GM12878 (cell line): ENCODE data around the gene PEX5. TPM values are rescaled to one million over a fixed set of nuclear protein-coding genes. Genes with fewer than 3 reads are reported as not detected.

ENCODE experiments used
- ATAC-seq: fragments of 200-7000 bp; cut with Tn5 transposase; 3 replicates; pipeline ENCODE4 v1.9.1; 2020; ENCODE audit warnings: mild to moderate bottlenecking, moderate library complexity
- BruUV-seq: library from RNA; stranded (reverse); fragments of 400-500 nt; replicated peaks from 2 replicates; lab custom pipeline; 2021; lab: Mats Ljungman, UMichigan
- CTCF ChIA-PET: fragments of 300-600 bp; sonication (Branson Sonifier 250); formaldehyde crosslinking; extraction: SDS; loops from one replicate; lab custom pipeline; 2021; ENCODE audit warnings: inconsistent platforms; lab: Yijun Ruan, JAX
- POLR2A ChIA-PET: fragments of 350-600 bp; formaldehyde crosslinking; extraction: SDS; loops from one replicate; lab custom pipeline; 2021; ENCODE audit warnings: inconsistent platforms; lab: Charles Lee
- RAD21 ChIA-PET: fragments of 300-600 bp; sonication (Branson Sonifier 250); formaldehyde crosslinking; loops from one replicate; lab custom pipeline; 2023; ENCODE audit warnings: antibody characterized with exemption; ENCODE audit not compliant: unreplicated experiment; lab: Charles Lee
- SMC1A ChIA-PET: fragments of 300-600 bp; sonication (Branson Sonifier 250); formaldehyde crosslinking; loops from one replicate; lab custom pipeline; 2023; ENCODE audit not compliant: unreplicated experiment, uncharacterized antibody; lab: Charles Lee
- DNase-seq: peaks from one replicate; pipeline ENCODE4 v3.0.0-alpha.2; 2011; ENCODE audit warnings: low read depth, low spot score
- FAIRE-seq: peaks from 3 replicates; lab custom pipeline; 2011; peaks lifted over from hg19 to GRCh38; lab: Jason Lieb, UNC
- H2AFZ ChIP-seq: 2 replicates; pipeline ENCODE4 v1.6.0; 2011; ENCODE audit warnings: low read depth, low read length, control low read depth; ENCODE audit not compliant: control insufficient read depth
- H3K27ac ChIP-seq: 2 replicates; pipeline ENCODE4 v1.5.1; 2011; ENCODE audit warnings: control low read depth; ENCODE audit not compliant: control insufficient read depth, insufficient read depth
- H3K27me3 ChIP-seq, 2 experiments: replicated peaks in 1 of 2; 2 replicates each; pipeline versions ENCODE4 v1.6.0 to v1.6.1; 2011; ENCODE audit warnings: low read length in 1 of 2; ENCODE audit not compliant: control insufficient read depth in 2 of 2, insufficient read depth in 2 of 2
- H3K36me3 ChIP-seq, 2 experiments: 2 replicates each; pipeline ENCODE4 v1.5.1; 2011; ENCODE audit warnings: low read length in 1 of 2; ENCODE audit not compliant: control insufficient read depth in 2 of 2, insufficient read depth in 2 of 2
- H3K4me1 ChIP-seq: 2 replicates; pipeline ENCODE4 v1.6.1; 2011; ENCODE audit warnings: mild to moderate bottlenecking, low read length, moderate library complexity, mixed read lengths; ENCODE audit not compliant: control insufficient read depth, insufficient read depth
- H3K4me2 ChIP-seq: 2 replicates; pipeline ENCODE4 v1.6.0; 2011; ENCODE audit warnings: control low read depth; ENCODE audit not compliant: control insufficient read depth, insufficient read depth
- H3K4me3 ChIP-seq: fragments of 200-600 bp; sonication (generic); 2 replicates; pipeline ENCODE4 v1.5.1; 2016
- H3K79me2 ChIP-seq: 2 replicates; pipeline ENCODE4 v1.6.0; 2011; ENCODE audit warnings: low read length; ENCODE audit not compliant: control insufficient read depth, insufficient read depth
- H3K9ac ChIP-seq: 2 replicates; pipeline ENCODE4 v1.8.0; 2011; ENCODE audit warnings: low read length, control low read depth, mixed read lengths; ENCODE audit not compliant: control insufficient read depth, insufficient read depth
- H3K9me3 ChIP-seq: replicated peaks from 3 replicates; pipeline ENCODE4 v1.5.1; 2011; ENCODE audit warnings: mild to moderate bottlenecking, low read length; ENCODE audit not compliant: control insufficient read depth, insufficient read depth
- H4K20me1 ChIP-seq: 2 replicates; pipeline ENCODE4 v1.6.0; 2011; ENCODE audit not compliant: control insufficient read depth, insufficient read depth
- CHD4 ChIP-seq: fragments of 200-600 bp; sonication (generic); IDR thresholded peaks from 2 replicates; pipeline ENCODE4 v1.6.1; 2016; ENCODE audit warnings: mild to moderate bottlenecking
- FOS ChIP-seq: IDR thresholded peaks from 3 replicates; pipeline ENCODE4 v1.6.1; 2011; ENCODE audit warnings: borderline replicate concordance; ENCODE audit not compliant: insufficient read length; ENCODE audit errors: extremely low read depth
- GABPA ChIP-seq: IDR thresholded peaks from 2 replicates; pipeline ENCODE4 v1.6.1; 2014; ENCODE audit warnings: antibody characterized with exemption, low read depth, mild to moderate bottlenecking, inconsistent platforms
- HSF1 ChIP-seq: fragments of 150-350 bp; IDR thresholded peaks from 2 replicates; pipeline ENCODE4 v1.6.1; 2014; ENCODE audit warnings: mild to moderate bottlenecking, low read depth, low read length
- JUNB ChIP-seq: IDR thresholded peaks from 2 replicates; pipeline ENCODE4 v1.6.1; 2016; ENCODE audit warnings: antibody characterized with exemption, mild to moderate bottlenecking
- KLF5 ChIP-seq: fragments of 450-650 bp; IDR thresholded peaks from 2 replicates; pipeline ENCODE4 v1.6.1; 2014; ENCODE audit warnings: mild to moderate bottlenecking; ENCODE audit not compliant: partially characterized antibody
- MEF2A ChIP-seq: IDR thresholded peaks from 2 replicates; pipeline ENCODE4 v1.6.1; 2011; ENCODE audit warnings: low read depth, mild to moderate bottlenecking, low read length, moderate library complexity; ENCODE audit not compliant: insufficient read depth
- MYB ChIP-seq: fragments of 150-350 bp; IDR thresholded peaks from 2 replicates; pipeline ENCODE4 v1.6.1; 2014; ENCODE audit warnings: mild to moderate bottlenecking, low read depth, low read length, borderline replicate concordance
- MYC ChIP-seq: IDR thresholded peaks from 2 replicates; pipeline ENCODE4 v1.6.1; 2011; ENCODE audit warnings: mild to moderate bottlenecking, low read length, moderate library complexity, inconsistent platforms; ENCODE audit not compliant: insufficient read depth, insufficient replicate concordance, insufficient read length, severe bottlenecking
- RCOR1 ChIP-seq: conservative IDR thresholded peaks from 2 replicates; pipeline ENCODE4 v1.6.1; 2012; ENCODE audit warnings: low read depth, low read length, improper control_type of control experiment
- TAF1 ChIP-seq: IDR thresholded peaks from 2 replicates; pipeline ENCODE4 v1.6.1; 2011; ENCODE audit warnings: mild to moderate bottlenecking, low read depth, low read length, borderline replicate concordance
- WRNIP1 ChIP-seq: IDR thresholded peaks from 2 replicates; pipeline ENCODE4 v1.6.1; 2011; ENCODE audit warnings: low read depth, low read length, improper control_type of control experiment, borderline replicate concordance
- ZBTB4 ChIP-seq: fragments of 450-650 bp; formaldehyde crosslinking; IDR thresholded peaks from 2 replicates; pipeline ENCODE4 v1.4.0; 2022; ENCODE audit warnings: mild to moderate bottlenecking, moderate library complexity
- ZNF274 ChIP-seq: IDR thresholded peaks from one replicate; pipeline ENCODE4 v1.8.0; 2011; ENCODE audit not compliant: insufficient read length, insufficient read depth
- ZNF622 ChIP-seq: fragments of 450-650 bp; IDR thresholded peaks from 2 replicates; pipeline ENCODE4 v1.6.1; 2017; ENCODE audit warnings: mild to moderate bottlenecking, inconsistent platforms
- WGBS: methylation state at CpG from one replicate; pipeline ENCODE4 v1.1.6; 2016; ENCODE audit warnings: low lambda C conversion rate; ENCODE audit not compliant: insufficient replicate concordance, insufficient coverage; ENCODE audit errors: missing lambda C conversion rate; 5-methylcytosine and 5-hydroxymethylcytosine counted together
- in situ Hi-C: fragments of 300-500 bp; cut with MboI; formaldehyde crosslinking; loops from 9 replicates; pipeline ENCODE4 v1.14.3; 2018; ENCODE audit warnings: mixed read lengths
- intact Hi-C: fragments of 100-400 bp; cut with micrococcal nuclease; formaldehyde crosslinking; loops from one replicate; pipeline ENCODE4 v1.14.2; 2022; ENCODE audit not compliant: unreplicated experiment
- polyA plus RNA-seq, 11 experiments: library from polyadenylated mRNA; depleted of rRNA in 4 of 11; unstranded in 6 of 11; stranded (reverse) in 5 of 11; fragments of >200 nt; fragmentation: Nextera tagmentation in 4 of 11; fragmentation: Illumina TruSeq in 1 of 11; extraction: Ambion mirVana in 4 of 11; extraction: Trizol in 1 of 11; gene quantifications; 1 replicate in 1 of 11; 2 replicates in 10 of 11; pipeline versions ENCODE4 v1.2.1 to v1.2.3, GENCODE V29; 2011 to 2016; ENCODE audit warnings: inconsistent platforms in 2 of 11, missing spikeins in 2 of 11, low read depth in 1 of 11
- total RNA-seq, 4 experiments: library from RNA; depleted of rRNA in 3 of 4; stranded (reverse); fragments of >200 nt in 3 of 4; fragmentation: Illumina TruSeq in 1 of 4; extraction: Trizol in 1 of 4; gene quantifications; 2 replicates each; pipeline versions ENCODE4 v1.2.1 to v1.2.3, GENCODE V29; 2013 to 2021

The PEX5 gene
- total and polyA plus RNA-seq, 10 of the 15 experiments (the other 5 are each of a cell fraction or from before 2014, with no cell fraction given), result 1.3 to 31.9 (median 13.1) TPM

DNA sequence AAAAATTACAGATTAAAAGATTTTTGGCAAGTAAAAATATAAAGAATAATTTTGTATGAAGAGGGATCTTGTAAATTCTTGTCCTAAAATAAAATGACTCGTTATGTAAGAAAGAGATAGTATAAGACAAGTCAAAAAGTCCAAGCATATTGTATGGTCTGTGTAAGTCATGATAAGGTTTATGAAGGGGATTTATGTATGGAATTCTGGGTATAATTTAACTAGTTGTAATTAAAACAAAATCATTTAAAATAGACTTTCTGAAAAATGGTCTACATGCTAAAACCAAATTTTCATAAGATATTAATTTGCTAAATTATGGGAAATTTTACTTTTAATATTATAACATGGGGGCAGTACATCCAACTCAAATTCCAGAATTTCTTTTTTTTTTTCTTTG lies 17.6 kb upstream of the PEX5 start:
- no peak overlapping the region for H2AFZ ChIP-seq
- H3K79me2 ChIP-seq, result no peaks in the 10 kb centered on the region
- ATAC-seq (no peak), DNase-seq (no peak), FAIRE-seq (no peak)
- H3K4me1 ChIP-seq, result no peaks in the 10 kb centered on the region
- H3K36me3 ChIP-seq, result no peaks in the 10 kb centered on the region
- no peak overlapping the region for H3K4me2 ChIP-seq
- intact Hi-C loops, result no loop called here
- in situ Hi-C loops, result no loop called here
- no peak overlapping the region for H3K9ac ChIP-seq
- no TSS peak for BruUV-seq
- TF ChIP-seq KLF5, result no peak
- no peak for TF ChIP-seq JUNB
- TF ChIP-seq MYB, result no peak
- no peak for TF ChIP-seq WRNIP1
- no peak for TF ChIP-seq CHD4
- 0% methylated on average over 1 of the region's 1 CpG for WGBS
- ChIA-PET SMC1A (no interaction called here), POLR2A (no interaction called here), RAD21 (no interaction called here), CTCF (interaction anchor here (0.6 kb wide), 1 partner anchor 473 kb away, joined by 4 read pairs; no protein-coding TSS in a partner anchor)
- no peak overlapping the region for H3K27ac ChIP-seq
- no peaks in the 10 kb centered on the region for H4K20me1 ChIP-seq
- H3K4me3 ChIP-seq, result no peak overlapping the region
- peaks cover 8% of the 10 kb centered on the region; the same call in 2 of the 3 replicates for H3K9me3 ChIP-seq
- H3K27me3 ChIP-seq, result no peaks in the 10 kb centered on the region

DNA sequence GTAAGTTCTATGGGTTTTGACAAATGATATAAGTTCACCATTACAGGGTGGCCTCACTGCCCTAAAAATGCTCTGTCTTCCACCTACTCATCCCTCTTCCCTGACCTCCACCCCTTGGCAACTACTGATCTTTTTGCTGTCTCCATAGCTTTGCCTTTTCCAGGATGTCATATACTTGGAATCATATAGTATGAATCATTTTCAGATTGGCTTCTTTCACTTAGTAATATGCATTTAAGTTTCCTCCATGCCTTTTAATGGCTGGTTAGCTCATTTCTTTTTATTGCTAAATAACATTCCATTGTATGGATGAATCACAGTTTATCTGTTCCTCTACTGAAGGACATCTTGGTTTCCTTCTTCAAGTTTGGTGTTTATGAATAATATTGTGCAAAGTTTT lies 14.0 kb upstream of the PEX5 start:
- H3K27ac ChIP-seq, result no peak overlapping the region
- RAD21 ChIA-PET, result no interaction called here
- H3K4me2 ChIP-seq, result no peak overlapping the region
- H3K79me2 ChIP-seq, result no peaks in the 10 kb centered on the region
- DNase-seq (no peak), FAIRE-seq (no peak), ATAC-seq (no peak)
- no peak overlapping the region for H2AFZ ChIP-seq
- POLR2A ChIA-PET, result no interaction called here
- peaks cover 2% of the 10 kb centered on the region; the same call in 1 of the 3 replicates for H3K9me3 ChIP-seq
- no peaks in the 10 kb centered on the region for H3K36me3 ChIP-seq
- no peak overlapping the region for H3K4me3 ChIP-seq
- SMC1A ChIA-PET, result no interaction called here
- no peaks in the 10 kb centered on the region for H3K27me3 ChIP-seq
- intact Hi-C loops (no loop called here), in situ Hi-C loops (no loop called here)
- no peaks in the 10 kb centered on the region for H4K20me1 ChIP-seq
- H3K9ac ChIP-seq, result no peak overlapping the region
- no peaks in the 10 kb centered on the region for H3K4me1 ChIP-seq
- CTCF ChIA-PET, result interaction anchor here (0.5 kb wide), 1 partner anchor 874 kb away, joined by 3 read pairs; no protein-coding TSS in a partner anchor
- no TSS peak for BruUV-seq
- TF ChIP-seq RCOR1 (no peak), TAF1 (no peak), FOS (no peak), ZNF274 (no peak), ZBTB4 (CRISPR knock-in tag) (no peak), ZNF622 (no peak), GABPA (no peak), HSF1 (no peak), MYC (no peak), MEF2A (no peak)
